Sigmoid colon (tissue), 4 donors: ENCODE results near the gene ACVR2A.

ENCODE experiments used
- EP300 ChIP-seq, 4 donors: sonication (generic); formaldehyde crosslinking; IDR thresholded peaks; one replicate each; pipeline ENCODE4 v1.6.1; 2017; ENCODE audit warnings: antibody characterized with exemption in 4 of 4
- POLR2A ChIP-seq, 2 donors: fragments of 450-650 bp; IDR thresholded peaks; one replicate each; pipeline ENCODE4 v1.6.1; 2016; ENCODE audit warnings: antibody characterized with exemption in 2 of 2, mild to moderate bottlenecking in 2 of 2, moderate library complexity in 2 of 2
- POLR2AphosphoS5 ChIP-seq, 4 donors: sonication (generic); formaldehyde crosslinking; IDR thresholded peaks; one replicate each; pipeline ENCODE4 v1.6.1; 2017; ENCODE audit warnings: antibody characterized with exemption in 4 of 4
- TF ChIP-seq, protein P1 (sequence below), 4 experiments: fragments of 450-650 bp in 3 of 4; fragments of 200-600 bp in 1 of 4; IDR thresholded peaks; one replicate each; pipeline ENCODE4 v1.5.1; 2016 to 2019; ENCODE audit warnings: antibody characterized with exemption in 4 of 4, mild to moderate bottlenecking in 3 of 4, moderate library complexity in 2 of 4

DNA sequence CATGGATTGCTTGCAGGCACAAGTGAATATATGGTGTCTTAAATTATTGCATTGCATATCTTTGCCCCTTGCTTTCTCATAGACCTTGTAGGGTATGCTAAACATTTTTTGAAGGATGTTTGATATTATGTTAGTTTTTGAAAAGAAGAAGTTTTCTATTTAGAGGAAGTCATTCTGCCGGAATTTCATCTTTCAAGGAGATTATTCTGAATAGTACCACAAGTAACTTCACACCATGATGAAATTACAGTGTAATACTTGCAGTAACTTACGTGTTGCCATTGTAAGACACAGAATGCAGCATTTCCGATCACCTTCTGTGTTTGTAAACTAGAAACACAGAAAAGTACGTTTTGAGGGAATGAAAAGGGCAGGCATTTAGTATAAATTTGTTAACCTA lies 71.9 kb downstream of the ACVR2A start:
- no peak for TF ChIP-seq POLR2A (IDR thresholded peaks at IDR 0.05)
- TF ChIP-seq, protein P1, sequence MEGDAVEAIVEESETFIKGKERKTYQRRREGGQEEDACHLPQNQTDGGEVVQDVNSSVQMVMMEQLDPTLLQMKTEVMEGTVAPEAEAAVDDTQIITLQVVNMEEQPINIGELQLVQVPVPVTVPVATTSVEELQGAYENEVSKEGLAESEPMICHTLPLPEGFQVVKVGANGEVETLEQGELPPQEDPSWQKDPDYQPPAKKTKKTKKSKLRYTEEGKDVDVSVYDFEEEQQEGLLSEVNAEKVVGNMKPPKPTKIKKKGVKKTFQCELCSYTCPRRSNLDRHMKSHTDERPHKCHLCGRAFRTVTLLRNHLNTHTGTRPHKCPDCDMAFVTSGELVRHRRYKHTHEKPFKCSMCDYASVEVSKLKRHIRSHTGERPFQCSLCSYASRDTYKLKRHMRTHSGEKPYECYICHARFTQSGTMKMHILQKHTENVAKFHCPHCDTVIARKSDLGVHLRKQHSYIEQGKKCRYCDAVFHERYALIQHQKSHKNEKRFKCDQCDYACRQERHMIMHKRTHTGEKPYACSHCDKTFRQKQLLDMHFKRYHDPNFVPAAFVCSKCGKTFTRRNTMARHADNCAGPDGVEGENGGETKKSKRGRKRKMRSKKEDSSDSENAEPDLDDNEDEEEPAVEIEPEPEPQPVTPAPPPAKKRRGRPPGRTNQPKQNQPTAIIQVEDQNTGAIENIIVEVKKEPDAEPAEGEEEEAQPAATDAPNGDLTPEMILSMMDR (IDR thresholded peaks at IDR 0.05), result no peak
- TF ChIP-seq POLR2AphosphoS5 (IDR thresholded peaks at IDR 0.05), result no peak
- no peak for TF ChIP-seq EP300 (IDR thresholded peaks at IDR 0.05)
